HG03565 (cell line): ENCODE results near the gene KCNC1.

ENCODE experiments used
- ATAC-seq: cut with Tn5 transposase; IDR thresholded peaks from one replicate; pipeline ENCODE4 v1.9.1; 2021; ENCODE audit warnings: mild to moderate bottlenecking, moderate library complexity; ENCODE audit not compliant: unreplicated experiment

Gene KCNC1

DNA sequence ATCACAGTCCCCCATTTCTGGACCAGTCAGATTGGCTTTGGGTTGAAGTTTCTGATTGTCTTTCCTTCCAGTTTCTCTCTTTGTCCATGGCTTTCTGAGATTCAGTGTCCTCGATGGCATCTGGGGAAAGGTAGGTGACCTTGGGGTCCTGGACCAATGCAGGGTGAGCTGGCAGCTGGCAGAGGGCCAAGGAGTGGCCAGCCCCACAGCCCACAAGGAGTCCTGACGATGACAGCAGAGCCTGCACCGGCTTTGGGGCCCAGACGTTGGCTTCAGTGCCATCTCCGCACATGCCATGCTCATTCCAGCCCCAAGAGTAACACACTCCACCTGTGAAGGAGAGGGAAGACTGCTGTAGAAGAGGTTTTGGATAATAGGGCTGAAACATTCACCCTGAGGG, 53.5 kb downstream of the KCNC1 start:
- ATAC-seq, result no peak

GRCh38 chr11:17790453-17790852, 55.9 kb downstream of the KCNC1 start:
- no peak for ATAC-seq

DNA sequence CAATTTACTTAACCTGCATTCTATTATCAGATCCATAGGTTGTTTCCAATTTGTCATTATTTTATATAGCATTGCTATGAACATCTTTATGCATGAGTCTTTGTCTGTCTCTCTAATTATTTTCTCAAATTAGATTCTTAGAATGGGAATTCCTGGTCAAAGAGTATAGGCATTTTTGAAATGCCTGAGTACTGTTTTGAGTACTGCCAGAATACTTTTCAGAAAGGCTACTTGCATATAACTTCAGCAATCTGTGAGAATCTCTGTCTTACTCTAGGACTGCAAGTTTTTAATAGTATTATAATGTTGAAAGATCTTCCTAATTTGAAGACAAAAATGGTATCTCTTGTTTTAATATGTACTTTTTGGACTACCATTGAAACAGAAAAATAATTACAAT, 56.6 kb downstream of the KCNC1 start:
- no peak for ATAC-seq

DNA sequence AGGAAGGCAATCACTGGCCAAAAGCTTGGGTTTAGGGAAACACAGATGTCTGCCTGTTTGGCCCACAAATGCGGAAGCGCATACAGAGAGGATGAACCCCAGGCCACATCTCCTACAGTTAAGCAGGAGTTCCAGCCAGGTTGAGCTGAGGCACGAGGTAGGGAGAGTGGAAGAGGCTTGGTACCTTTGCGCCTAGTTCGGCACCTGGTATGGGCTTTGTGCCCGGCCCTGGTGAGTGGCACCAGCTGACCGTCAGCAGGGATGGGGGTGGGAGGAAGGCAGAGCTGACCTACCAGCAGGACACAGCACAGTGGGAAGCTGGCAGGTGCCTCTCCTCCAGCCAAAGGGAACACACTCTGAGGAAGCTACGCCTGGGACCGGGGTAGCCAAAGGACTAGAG, 57.6 kb downstream of the KCNC1 start:
- no peak for ATAC-seq

DNA sequence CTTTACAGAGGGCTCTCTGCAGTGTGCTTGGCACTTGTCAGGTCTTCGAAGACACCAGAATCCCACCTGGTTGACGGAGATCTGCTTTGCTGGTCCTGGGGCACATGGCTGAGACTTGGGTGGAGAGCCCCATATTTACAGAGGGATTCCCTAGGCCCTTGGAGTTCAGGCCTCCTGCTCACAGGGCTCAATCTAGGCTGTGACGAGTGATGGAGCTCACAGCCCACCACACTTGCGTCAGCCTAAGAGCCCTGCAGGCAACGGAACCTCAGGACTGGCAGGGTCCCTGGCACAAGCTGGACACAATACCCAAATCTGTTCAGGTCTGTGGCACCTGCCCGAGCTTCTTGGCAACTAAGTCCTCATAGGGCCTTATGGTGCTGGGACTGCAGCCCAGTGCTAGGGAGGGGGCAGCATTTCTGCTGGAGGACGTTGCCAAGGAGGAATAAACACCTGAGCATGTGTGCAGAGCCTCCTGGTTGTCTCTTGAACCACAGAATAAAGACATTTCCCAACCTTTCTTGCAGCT, 59.1 kb downstream of the KCNC1 start:
- no peak for ATAC-seq

GRCh38 chr11:17794981-17795380, 60.4 kb downstream of the KCNC1 start:
- no peak for ATAC-seq

DNA sequence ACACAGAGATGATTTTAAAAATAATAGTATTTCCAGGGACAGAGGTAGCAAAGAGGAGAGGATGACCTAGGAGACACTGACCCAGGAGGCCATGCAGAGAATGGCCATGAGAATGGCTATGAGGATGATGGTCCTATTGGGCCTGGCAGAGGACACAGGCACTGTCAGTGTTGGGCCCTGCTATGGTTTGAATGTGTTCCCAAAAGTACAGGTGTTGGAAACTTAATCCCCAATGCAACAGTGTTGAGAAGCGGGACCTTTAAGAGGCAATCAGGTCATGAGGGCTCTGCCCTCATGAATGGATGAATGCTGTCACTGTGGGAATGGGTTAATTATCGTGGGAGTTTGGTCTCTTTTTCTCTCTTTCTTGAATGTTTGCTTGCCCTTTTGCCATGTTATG, 61.6 kb downstream of the KCNC1 start:
- no peak for ATAC-seq

- ATAC-seq, result no peak
These were observed 63.7 kb downstream of the KCNC1 start for GRCh38 chr11:17798253-17798652.

GRCh38 chr11:17798716-17799115, 64.1 kb downstream of the KCNC1 start:
- ATAC-seq, result no peak

GRCh38 chr11:17799147-17799546, 64.6 kb downstream of the KCNC1 start:
- no peak for ATAC-seq

GRCh38 chr11:17801166-17801565, 66.6 kb downstream of the KCNC1 start:
- no peak for ATAC-seq

DNA sequence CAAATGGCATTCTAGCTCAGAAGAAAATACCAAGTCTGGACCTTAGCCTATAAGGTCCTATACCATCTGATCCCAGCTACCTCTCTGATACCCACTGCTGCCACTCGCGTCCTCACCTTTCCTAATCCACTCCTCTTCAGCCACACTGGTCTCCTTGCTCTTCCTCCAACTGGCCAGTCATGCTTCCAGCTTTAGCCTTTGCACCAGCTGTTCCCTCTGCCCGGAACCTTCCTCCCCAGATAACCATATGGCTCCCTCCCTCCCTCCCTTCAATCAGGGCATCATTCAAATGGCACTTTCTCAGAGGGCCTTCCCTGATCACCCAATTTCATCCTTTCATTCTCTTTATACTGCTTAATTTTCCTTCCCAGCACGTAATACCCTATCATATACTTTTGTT, 67.9 kb downstream of the KCNC1 start:
- no peak for ATAC-seq

DNA sequence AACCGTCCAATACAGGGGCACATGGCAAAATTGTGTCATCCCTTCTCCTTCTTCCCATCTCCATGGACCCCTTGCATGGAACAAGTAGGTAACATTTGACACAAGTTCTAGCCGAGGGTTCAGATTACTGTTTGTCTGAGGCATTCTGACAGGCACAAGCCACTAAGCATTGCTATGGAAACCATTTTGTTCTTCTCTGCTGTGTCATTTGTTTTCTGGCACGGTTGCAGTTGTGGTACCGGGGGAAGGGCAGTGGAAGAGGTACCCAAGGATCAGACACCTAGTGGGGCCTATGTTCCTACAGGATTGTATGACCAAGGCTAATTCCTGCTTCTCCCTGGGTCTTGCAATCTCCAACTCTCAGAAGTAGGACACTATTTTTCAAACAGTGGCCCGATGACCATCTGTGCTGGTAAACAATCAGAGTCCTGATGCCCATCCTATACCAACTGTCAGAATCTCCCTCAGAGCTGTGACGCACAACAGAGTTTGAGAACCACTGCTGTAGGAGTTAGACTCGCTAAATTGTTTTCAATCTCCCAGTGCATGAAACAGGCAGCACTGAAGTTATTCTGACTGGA, 69.3 kb downstream of the KCNC1 start:
- no peak for ATAC-seq

GRCh38 chr11:17805043-17805442, 70.5 kb downstream of the KCNC1 start:
- ATAC-seq, result no peak

DNA sequence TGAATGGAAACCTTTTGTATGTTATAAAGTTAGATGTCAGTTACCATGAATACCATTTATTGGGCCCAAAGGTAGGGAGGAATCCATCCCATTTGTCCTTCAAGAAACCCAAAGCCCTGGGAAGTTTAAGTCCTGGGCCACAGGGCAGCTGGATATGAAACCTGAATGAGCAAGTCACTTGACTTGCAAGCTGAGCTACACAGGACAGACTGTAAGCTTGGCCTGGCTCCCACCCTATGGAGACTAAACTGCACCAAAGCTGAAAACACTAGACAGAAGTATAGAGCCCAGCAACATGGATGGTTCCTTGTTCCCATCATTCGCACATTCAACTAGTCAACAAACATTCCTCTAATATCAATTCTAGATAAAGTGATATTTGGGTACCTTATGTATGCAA, 71.3 kb downstream of the KCNC1 start:
- no peak for ATAC-seq

DNA sequence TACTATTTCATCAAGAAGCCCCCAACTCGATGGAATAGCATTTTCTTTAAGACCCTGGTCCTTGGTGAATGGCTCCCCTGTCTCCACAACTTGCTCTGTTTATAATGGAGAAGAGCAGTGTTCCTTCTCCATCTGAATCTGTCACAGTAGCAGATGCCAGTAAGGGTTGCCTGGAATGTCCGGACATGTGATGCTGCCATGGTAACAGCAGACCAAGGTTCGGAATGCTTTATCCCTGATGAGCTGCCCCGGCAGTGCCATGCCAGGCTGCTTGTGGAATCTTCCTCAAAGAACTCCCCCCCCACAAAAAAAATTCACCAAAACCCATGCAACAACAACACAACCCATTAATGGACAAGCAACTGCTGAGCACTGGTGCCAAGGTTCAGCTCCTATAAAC, 72.5 kb downstream of the KCNC1 start:
- ATAC-seq, result no peak

DNA sequence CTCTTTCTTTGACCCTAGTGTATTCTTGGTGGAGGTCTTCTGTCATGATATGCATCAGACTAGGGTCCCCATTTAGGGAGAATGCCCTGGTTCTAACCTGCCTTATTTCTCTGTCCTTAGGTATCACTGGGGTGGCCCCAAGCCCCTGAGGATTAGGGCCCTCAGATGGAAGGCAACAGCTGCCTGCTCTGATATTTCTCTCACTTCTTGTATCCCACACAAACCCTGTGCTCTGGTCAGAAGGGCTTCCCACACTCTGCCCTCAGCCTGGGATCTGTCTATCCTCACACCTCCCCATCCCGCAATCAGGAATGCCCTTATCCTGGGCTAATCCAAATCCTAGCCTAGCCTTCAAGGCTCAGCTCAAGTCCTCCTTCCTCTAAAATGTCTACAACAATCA, 75.5 kb downstream of the KCNC1 start:
- no peak for ATAC-seq

DNA sequence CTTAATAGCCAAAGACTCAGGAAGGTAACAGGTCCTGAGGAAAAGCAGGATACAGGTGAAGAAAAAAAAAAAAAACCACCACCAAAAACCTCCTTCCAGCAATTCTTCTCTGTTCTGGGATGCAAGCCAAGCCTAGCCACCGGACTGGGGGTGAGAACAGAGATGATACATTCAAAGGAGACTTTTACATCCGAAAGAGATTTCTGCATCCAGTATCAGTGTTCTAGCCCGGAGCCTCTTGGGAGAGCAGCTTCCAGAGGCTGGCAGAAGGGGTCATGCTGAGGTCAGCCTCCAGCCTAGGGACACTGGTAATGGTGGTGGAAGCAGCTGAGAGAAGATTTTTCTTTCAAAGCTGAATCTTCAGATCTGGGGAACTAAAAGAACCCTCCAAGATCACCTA, 76.2 kb downstream of the KCNC1 start:
- ATAC-seq, result no peak

DNA sequence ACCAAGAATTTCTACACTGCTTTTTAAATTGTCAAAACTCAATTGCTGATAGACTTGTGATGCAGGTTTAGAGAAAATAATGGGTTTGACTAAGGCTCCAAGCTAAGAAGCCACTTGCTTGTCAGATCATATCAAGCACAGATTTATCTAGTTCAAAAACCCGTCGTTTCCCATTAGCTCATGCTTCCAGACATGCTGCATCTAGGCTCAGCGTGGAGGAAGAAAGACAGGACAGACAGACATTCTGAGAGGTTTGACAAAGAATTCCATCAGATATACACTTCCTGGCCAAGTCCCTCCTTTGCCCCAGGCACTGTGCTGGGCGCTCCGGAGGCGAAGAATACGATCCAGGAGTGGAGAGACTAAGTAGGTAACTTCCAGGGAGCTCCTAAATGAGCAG, 76.8 kb downstream of the KCNC1 start:
- no peak for ATAC-seq

DNA sequence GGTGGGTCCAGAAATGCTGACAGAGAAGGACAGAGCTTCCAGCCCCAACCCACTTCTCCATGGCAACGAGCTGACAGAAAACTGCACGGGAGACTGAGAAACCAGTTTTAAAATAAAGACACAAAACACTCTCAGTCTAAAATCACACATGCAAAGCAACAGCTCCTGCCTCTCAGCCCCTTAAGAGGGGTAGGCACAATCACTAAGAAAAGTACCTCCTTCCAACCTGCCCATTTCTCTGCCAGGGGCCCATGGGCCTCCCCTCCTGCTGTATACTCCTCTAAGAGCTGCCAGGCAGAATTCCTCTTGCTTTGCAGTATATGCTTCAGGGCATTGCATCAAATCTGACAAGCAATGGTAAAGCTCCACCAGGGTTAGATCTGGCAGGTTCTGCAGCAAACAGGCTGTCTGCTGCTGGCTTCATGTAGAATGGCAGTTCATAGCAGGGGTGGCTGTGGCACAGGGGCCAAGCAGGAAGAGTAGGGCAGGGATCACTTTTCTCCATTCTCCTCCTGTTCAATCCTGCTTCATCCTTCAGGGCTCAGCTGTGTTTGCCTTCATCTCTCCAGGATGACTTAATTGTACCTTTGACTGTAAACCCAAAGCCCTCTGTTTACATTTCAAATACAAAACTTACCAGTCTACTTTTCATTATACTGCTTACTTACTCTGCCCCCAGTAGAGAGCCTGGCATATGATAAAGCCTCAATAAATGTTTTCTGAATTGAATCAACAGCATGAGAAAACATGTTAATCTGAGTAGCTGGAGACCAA, 77.7 kb downstream of the KCNC1 start:
- no peak for ATAC-seq

GRCh38 chr11:17812865-17813187, 78.2 kb downstream of the KCNC1 start:
- no peak for ATAC-seq

DNA sequence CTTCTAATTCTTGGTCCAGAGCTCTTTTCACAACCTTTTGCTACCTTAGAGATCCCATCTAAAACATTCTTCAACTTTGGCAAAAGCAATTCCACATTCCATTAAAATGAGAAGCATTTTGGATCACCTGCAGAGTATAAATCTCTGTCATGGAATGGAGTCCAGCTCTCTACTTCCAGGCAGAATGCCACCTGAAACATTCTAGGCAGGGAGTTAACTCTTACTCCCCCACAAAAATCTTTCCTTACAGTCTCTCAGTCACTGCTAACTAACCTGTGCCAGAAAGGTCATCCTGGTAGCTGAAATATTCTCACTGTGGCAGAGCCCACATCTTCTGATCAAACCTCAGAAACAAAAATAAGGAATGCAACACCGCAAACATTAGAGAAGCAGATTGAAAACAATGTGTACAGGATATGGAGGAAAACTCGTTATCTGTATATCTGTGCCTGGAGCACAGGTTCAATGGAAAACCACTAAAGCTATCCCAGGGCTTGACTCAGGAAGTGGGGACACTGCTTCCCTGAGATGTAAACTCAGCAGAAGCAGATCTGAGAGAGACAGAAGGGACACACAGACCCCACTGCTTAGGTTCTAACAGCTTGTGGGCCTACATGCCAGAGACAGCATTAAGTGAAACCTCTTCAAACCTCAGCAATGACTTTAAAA, 78.9 kb downstream of the KCNC1 start:
- no peak for ATAC-seq
